Spinal cord (tissue), 10 donors: ENCODE measurements around the gene DUOXA1. TPM values are rescaled to one million over a fixed set of nuclear protein-coding genes. Genes with fewer than 3 reads are reported as not detected.
"Not testable (repeated sequence)": the region's sequence is repeated elsewhere in the genome, so short reads cannot be mapped to it uniquely, and the experiment has no call there.

Experiments
- DNase-seq, 6 donors: peaks; one replicate each; pipeline versions ENCODE4 v3.0.0 to v3.0.0-alpha.2; 2013 to 2015; ENCODE audit warnings: low spot score in 6 of 6, low read depth in 4 of 6
- H3K27ac ChIP-seq: one replicate; pipeline ENCODE4 v1.5.1; 2013; ENCODE audit warnings: low read depth, low read length, control low read depth
- H3K27me3 ChIP-seq: one replicate; pipeline ENCODE4 v1.6.1; 2013; ENCODE audit warnings: low read length; ENCODE audit not compliant: control insufficient read depth, insufficient read depth
- H3K36me3 ChIP-seq: one replicate; pipeline ENCODE4 v1.6.1; 2013; ENCODE audit warnings: low read length; ENCODE audit not compliant: control insufficient read depth, insufficient read depth
- H3K4me1 ChIP-seq: one replicate; pipeline ENCODE4 v1.6.1; 2013; ENCODE audit warnings: low read length; ENCODE audit not compliant: control insufficient read depth, insufficient read depth
- H3K4me3 ChIP-seq: one replicate; pipeline ENCODE4 v1.5.1; 2013; ENCODE audit warnings: low read depth, low read length, control low read depth
- H3K9me3 ChIP-seq: one replicate; pipeline ENCODE4 v1.6.1; 2013; ENCODE audit warnings: low read length; ENCODE audit not compliant: control insufficient read depth, insufficient read depth
- WGBS: methylation state at CpG from one replicate; pipeline ENCODE4 v1.1.5; 2013; ENCODE audit warnings: missing lambda C conversion rate; ENCODE audit not compliant: insufficient coverage; 5-methylcytosine and 5-hydroxymethylcytosine counted together
- polyA plus RNA-seq, 2 donors: library from polyadenylated mRNA; unstranded; fragments of 120-200 nt; gene quantifications; one replicate each; pipeline ENCODE4 v1.2.1, GENCODE V29; 2013; ENCODE audit not compliant: insufficient read length in 2 of 2
- total RNA-seq, 2 donors: library from RNA; depleted of rRNA in 1 of 2; stranded (reverse); fragments of 120-200 nt in 1 of 2; fragments of >200 nt in 1 of 2; gene quantifications; one replicate each; pipeline versions ENCODE4 v1.2.3 to v1.2.4, GENCODE V29; 2013 to 2014
- donor health status: healthy.

DUOXA1 gene
- total and polyA plus RNA-seq, 4 donors: 0.11 TPM; not detected in 3

- DNase-seq: peak in 1 of 6 donors; percentile 25
- peaks cover 65% of the 10 kb centered on the region for H3K27me3 ChIP-seq
- peaks cover 30% of the 10 kb centered on the region for H3K4me1 ChIP-seq
- H3K4me3 ChIP-seq: no peak overlapping the region
- 41% methylated on average over 5 of the region's 11 CpGs for WGBS
- no peaks in the 10 kb centered on the region for H3K9me3 ChIP-seq
- H3K27ac ChIP-seq: no peak overlapping the region
- H3K36me3 ChIP-seq: no peaks in the 10 kb centered on the region
Measured at GRCh38 chr15:45110256-45110820, 19.3 kb downstream of the DUOXA1 start.

GRCh38 chr15:45107941-45108630, 21.6 kb downstream of the DUOXA1 start:
- 90% methylated on average over 10 of the region's 10 CpGs for WGBS
- no peaks in the 10 kb centered on the region for H3K9me3 ChIP-seq

DNA sequence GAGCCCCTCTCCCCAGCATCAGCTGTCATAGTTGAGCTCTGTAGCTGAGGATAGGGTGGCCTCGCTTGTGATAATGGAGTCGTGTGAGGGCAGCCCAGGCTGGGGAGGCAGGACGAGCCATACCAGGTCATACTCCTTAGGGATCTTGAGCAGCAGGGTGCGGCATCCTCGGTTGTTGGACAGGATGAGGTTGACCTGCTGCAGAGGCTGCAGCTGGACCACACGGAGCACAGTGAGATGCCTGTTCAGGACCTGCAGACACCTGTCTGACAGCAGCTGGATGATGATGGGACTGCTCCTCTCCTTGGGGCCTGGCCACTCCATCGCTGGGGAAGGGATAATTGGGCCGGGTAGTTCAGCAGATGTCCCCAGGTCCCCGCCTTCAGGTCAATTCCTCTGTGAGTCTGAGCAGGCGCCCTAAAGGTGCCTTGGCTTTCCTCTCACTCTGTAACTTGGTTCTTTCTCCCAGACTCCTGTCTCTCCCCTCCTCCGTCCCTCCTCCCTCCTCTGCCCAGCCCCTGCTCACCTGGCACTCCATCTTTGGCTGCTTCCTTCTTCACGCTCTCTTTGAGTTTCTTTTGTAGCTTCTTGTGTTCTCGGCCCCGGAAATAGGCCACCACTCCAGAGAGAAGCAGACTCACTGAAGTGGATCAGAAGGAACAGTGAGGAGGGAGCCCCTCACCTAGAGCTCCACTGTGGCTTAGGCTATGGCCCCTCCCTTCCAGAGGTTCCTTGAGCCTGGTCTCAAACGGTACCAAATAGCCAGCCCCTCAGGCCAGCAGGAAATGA, 23.5 kb downstream of the DUOXA1 start:
- Histone ChIP-seq H3K27ac (no peak overlapping the region), H3K9me3 (no peaks in the 10 kb centered on the region), H3K4me3 (no peak overlapping the region), H3K27me3 (peaks cover 27% of the 10 kb centered on the region), H3K36me3 (no peaks in the 10 kb centered on the region), H3K4me1 (no peaks in the 10 kb centered on the region)
- 71% methylated on average over 12 of the region's 15 CpGs for WGBS
- no peak for DNase-seq

More at GRCh38 chr15:45107941-45108630, 21.6 kb downstream of the DUOXA1 start:
- Histone ChIP-seq H3K27ac (no peak overlapping the region), H3K36me3 (no peaks in the 10 kb centered on the region), H3K27me3 (peaks cover 43% of the 10 kb centered on the region), H3K4me3 (no peak overlapping the region), H3K4me1 (peaks cover 16% of the 10 kb centered on the region)
- DNase-seq: no peak

DNA sequence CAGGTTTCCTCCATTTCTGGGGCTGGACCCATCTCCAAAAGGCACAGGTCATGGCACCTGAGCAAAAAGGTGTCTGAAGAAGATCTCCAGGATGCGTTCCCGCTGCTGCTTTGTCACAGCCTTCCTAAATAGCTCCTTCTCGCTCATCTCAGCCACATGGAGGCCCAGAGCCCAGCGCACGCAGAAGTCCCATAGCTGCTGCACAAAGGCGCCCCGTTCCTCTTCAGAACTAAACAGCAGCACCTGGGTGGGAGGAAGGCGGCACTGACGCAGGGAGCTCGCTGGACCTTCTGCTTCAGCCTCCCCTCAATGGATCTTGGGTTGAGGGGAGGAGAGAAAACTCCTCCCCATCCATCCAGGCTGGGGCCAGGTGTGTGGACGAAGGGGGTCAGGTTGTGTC, 24.1 kb downstream of the DUOXA1 start:
- no peak overlapping the region for H3K27ac ChIP-seq
- H3K4me3 ChIP-seq: no peak overlapping the region
- H3K9me3 ChIP-seq: no peaks in the 10 kb centered on the region
- H3K4me1 ChIP-seq: no peaks in the 10 kb centered on the region
- DNase-seq: no peak
- H3K36me3 ChIP-seq: no peaks in the 10 kb centered on the region
- WGBS: 95% methylated on average over 5 of the region's 11 CpGs
- peaks cover 24% of the 10 kb centered on the region for H3K27me3 ChIP-seq

GRCh38 chr15:45104170-45104569, 25.5 kb downstream of the DUOXA1 start:
- not testable (repeated sequence) for H3K27me3 ChIP-seq, H3K4me3 ChIP-seq, H3K36me3 ChIP-seq, H3K27ac ChIP-seq, H3K9me3 ChIP-seq, H3K4me1 ChIP-seq, DNase-seq
- 86% methylated on average over 5 of the region's 9 CpGs for WGBS

DNA sequence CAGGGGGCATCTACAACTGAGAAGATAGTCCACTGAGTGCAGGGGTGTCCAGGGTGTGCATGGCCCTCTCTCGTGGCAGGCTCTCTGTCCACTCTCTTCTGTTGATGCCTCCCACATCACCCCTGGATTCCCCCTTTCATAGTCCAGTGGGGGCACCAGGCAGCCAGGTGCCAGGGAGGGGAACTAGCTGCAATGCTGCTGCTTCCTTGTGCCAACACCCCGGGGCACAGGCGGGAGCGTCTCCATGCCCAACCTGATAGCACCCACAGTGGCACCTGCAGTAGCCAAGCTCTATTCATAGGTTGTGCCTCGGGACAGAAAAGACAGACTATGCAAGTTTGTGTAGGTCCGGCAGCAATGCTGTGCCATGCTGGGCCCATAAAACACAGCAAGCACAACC, 27.5 kb downstream of the DUOXA1 start:
- no peaks in the 10 kb centered on the region for H3K36me3 ChIP-seq
- peaks cover 2% of the 10 kb centered on the region for H3K27me3 ChIP-seq
- H3K4me3 ChIP-seq: no peak overlapping the region
- H3K27ac ChIP-seq: no peak overlapping the region
- no peak for DNase-seq
- WGBS: 90% methylated on average over 6 of the region's 6 CpGs
- H3K9me3 ChIP-seq: no peaks in the 10 kb centered on the region
- no peaks in the 10 kb centered on the region for H3K4me1 ChIP-seq

DNA sequence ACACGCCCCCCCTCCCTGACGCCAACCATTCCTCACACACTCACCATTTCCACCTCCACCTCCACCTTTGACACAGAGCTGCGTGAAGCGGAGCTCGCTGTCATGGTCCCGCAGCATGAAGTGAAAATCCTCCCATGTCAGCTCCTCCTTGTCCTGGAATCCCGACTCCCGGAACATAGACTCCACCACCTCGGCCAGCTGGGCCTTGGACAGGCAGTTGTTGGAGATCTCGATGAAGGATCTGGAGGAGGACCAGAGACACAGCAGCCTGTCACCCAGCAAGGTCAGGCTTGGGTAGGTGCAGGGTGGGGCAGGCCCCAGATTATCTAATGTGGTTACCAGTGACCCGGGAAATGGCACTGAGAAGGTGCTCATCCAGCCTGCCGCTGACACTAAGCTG, 27.9 kb downstream of the DUOXA1 start:
- Histone ChIP-seq H3K4me3 (no peak overlapping the region), H3K36me3 (no peaks in the 10 kb centered on the region), H3K27ac (no peak overlapping the region), H3K4me1 (no peaks in the 10 kb centered on the region), H3K9me3 (no peaks in the 10 kb centered on the region), H3K27me3 (peaks cover 2% of the 10 kb centered on the region)
- no peak for DNase-seq
- 87% methylated on average over 12 of the region's 12 CpGs for WGBS

GRCh38 chr15:45100884-45101625, 28.6 kb downstream of the DUOXA1 start:
- no peaks in the 10 kb centered on the region for H3K9me3 ChIP-seq
- no peak overlapping the region for H3K4me3 ChIP-seq
- peaks cover 2% of the 10 kb centered on the region for H3K27me3 ChIP-seq
- no peaks in the 10 kb centered on the region for H3K36me3 ChIP-seq
- DNase-seq: no peak
- no peaks in the 10 kb centered on the region for H3K4me1 ChIP-seq
- no peak overlapping the region for H3K27ac ChIP-seq
- 6% methylated on average over 2 of the region's 7 CpGs for WGBS

GRCh38 chr15:45099549-45100165, 30.0 kb downstream of the DUOXA1 start:
- H3K9me3 ChIP-seq: no peaks in the 10 kb centered on the region
- no peaks in the 10 kb centered on the region for H3K4me1 ChIP-seq
- H3K36me3 ChIP-seq: no peaks in the 10 kb centered on the region
- 87% methylated on average over 21 of the region's 23 CpGs for WGBS
- no peak for DNase-seq
- H3K4me3 ChIP-seq: no peak overlapping the region
- peaks cover 2% of the 10 kb centered on the region for H3K27me3 ChIP-seq
- no peak overlapping the region for H3K27ac ChIP-seq
